Kidney (tissue), 14 donors: ENCODE data around the gene COL4A2. TPM values are rescaled to one million over a fixed set of nuclear protein-coding genes. Genes with fewer than 3 reads are reported as not detected.

Experiments
- DNase-seq, 5 donors: peaks; one replicate each; pipeline ENCODE4 v3.0.0-alpha.2; 2013 to 2020
- FAIRE-seq: peaks from 2 replicates; lab custom pipeline; 2012; peaks lifted over from hg19 to GRCh38; lab: Jason Lieb, UNC
- H3K27ac ChIP-seq, 2 donors: one replicate each; pipeline ENCODE4 v1.7.0; 2013; ENCODE audit warnings: low read depth in 2 of 2, low read length in 2 of 2, inconsistent platforms in 1 of 2
- H3K27me3 ChIP-seq: one replicate; pipeline ENCODE4 v1.7.1; 2013; ENCODE audit warnings: low read length, inconsistent platforms; ENCODE audit not compliant: control insufficient read depth, insufficient read depth
- H3K36me3 ChIP-seq, 3 donors: one replicate each; pipeline versions ENCODE4 v1.7.0 to v1.7.1; 2013; ENCODE audit warnings: low read length in 3 of 3, control low read depth in 1 of 3, inconsistent platforms in 1 of 3; ENCODE audit not compliant: insufficient read depth in 3 of 3, control insufficient read depth in 2 of 3
- H3K4me1 ChIP-seq, 3 donors: one replicate each; pipeline versions ENCODE4 v1.7.0 to v1.7.1; 2013; ENCODE audit warnings: low read length in 3 of 3, inconsistent platforms in 1 of 3, low read depth in 1 of 3; ENCODE audit not compliant: control insufficient read depth in 2 of 3, insufficient read depth in 2 of 3
- H3K4me3 ChIP-seq, 3 donors: one replicate each; pipeline versions ENCODE4 v1.7.0 to v1.8.1; 2013; ENCODE audit warnings: low read length in 3 of 3, control low read depth in 1 of 3, inconsistent platforms in 1 of 3
- H3K9ac ChIP-seq, 3 donors: one replicate each; pipeline versions ENCODE4 v1.7.0 to v1.7.1; 2013; ENCODE audit warnings: low read length in 3 of 3, control low read depth in 1 of 3, inconsistent platforms in 1 of 3
- H3K9me3 ChIP-seq, 3 donors: one replicate each; pipeline versions ENCODE4 v1.7.0 to v1.7.1; 2013; ENCODE audit warnings: low read length in 3 of 3, control low read depth in 1 of 3, inconsistent platforms in 1 of 3; ENCODE audit not compliant: control insufficient read depth in 2 of 3, insufficient read depth in 1 of 3
- intact Hi-C: fragments of 100-400 bp; cut with DNase I; formaldehyde crosslinking; loops from one replicate; pipeline ENCODE4 v1.11.1; 2022
- polyA plus RNA-seq: library from polyadenylated mRNA; stranded (reverse); fragments of 350-450 nt; fragmentation: Illumina TruSeq; extraction: RNeasy Lipid Tissue Mini Kit (QIAGEN cat#74804); gene quantifications from one replicate; pipeline ENCODE4 v1.2.3, GENCODE V29; 2014; ENCODE audit warnings: low read depth, low replicate concordance; ENCODE audit not compliant: insufficient read depth
- total RNA-seq: library from RNA; stranded (reverse); fragmentation: NEBNext Ultra II Directional; extraction: Animal tissue kit (Norgen Biotek cat#: 25700); gene quantifications from one replicate; pipeline ENCODE4 v1.2.1, GENCODE V29; 2021
- TF ChIP-seq, protein P1 (sequence below): IDR thresholded peaks from 3 replicates; pipeline ENCODE4 v1.5.1; 2012; ENCODE audit warnings: mild to moderate bottlenecking, moderate library complexity, borderline replicate concordance; ENCODE audit not compliant: insufficient read depth; ENCODE audit errors: extremely low read depth
- donor health status: control.
- donor health status: control.
- donor health status: control.
- donor health status: control.
- donor health status: control.
- donor health status: DM: yes; HTN: yes; CAD: no.
- donor health status: Normal renal cell carcinoma (clear cell type).

COL4A2 gene
- total and polyA plus RNA-seq, 2 donors from 2014 or later, result 126 to 265 TPM

DNA sequence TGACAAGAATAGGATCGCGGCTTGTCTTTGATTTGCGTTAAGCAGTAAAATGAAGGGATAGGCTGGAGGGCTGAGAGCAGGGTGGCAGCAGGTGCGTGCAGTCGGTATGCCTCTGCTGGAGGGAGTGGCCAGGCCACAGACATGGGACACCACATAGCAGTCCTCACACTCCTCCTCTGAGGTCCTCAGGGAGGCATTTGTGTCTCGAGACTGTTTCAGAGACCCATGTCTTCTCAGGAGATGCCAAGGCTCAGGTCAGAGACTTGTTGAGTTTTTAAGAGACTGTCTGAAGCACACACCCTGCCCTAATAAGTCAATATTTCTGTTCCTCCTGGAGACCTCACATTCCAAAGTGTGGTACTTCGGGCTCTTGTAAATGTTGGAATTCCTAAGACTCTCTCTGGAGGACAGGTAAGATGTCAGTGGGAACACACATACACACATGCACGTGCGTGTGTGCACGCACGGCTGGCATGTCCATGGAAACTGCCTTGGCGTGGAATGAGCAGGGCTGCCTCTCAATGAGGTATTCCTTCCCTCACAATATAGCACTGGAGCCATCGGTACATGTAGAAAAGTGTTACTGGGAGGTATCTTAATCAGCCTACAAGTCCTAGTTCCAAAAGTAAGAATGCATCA lies 46.4 kb downstream of the COL4A2 start:
- no peaks in the 10 kb centered on the region for H3K9me3 ChIP-seq
- intact Hi-C loops, result no loop called here
- TF ChIP-seq, protein P1, sequence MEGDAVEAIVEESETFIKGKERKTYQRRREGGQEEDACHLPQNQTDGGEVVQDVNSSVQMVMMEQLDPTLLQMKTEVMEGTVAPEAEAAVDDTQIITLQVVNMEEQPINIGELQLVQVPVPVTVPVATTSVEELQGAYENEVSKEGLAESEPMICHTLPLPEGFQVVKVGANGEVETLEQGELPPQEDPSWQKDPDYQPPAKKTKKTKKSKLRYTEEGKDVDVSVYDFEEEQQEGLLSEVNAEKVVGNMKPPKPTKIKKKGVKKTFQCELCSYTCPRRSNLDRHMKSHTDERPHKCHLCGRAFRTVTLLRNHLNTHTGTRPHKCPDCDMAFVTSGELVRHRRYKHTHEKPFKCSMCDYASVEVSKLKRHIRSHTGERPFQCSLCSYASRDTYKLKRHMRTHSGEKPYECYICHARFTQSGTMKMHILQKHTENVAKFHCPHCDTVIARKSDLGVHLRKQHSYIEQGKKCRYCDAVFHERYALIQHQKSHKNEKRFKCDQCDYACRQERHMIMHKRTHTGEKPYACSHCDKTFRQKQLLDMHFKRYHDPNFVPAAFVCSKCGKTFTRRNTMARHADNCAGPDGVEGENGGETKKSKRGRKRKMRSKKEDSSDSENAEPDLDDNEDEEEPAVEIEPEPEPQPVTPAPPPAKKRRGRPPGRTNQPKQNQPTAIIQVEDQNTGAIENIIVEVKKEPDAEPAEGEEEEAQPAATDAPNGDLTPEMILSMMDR, result no peak
- no peak for DNase-seq
- peaks cover 0 to 15% (median 8%) of the 10 kb centered on the region in 3 donors for H3K4me1 ChIP-seq
- H3K36me3 ChIP-seq, result peaks cover 0 to 4% (median 2%) of the 10 kb centered on the region in 3 donors
- FAIRE-seq, result no peak
- no peak overlapping the region for H3K4me3 ChIP-seq
- no peak overlapping the region for H3K9ac ChIP-seq
- no peaks in the 10 kb centered on the region for H3K27me3 ChIP-seq
- no peak overlapping the region for H3K27ac ChIP-seq

DNA sequence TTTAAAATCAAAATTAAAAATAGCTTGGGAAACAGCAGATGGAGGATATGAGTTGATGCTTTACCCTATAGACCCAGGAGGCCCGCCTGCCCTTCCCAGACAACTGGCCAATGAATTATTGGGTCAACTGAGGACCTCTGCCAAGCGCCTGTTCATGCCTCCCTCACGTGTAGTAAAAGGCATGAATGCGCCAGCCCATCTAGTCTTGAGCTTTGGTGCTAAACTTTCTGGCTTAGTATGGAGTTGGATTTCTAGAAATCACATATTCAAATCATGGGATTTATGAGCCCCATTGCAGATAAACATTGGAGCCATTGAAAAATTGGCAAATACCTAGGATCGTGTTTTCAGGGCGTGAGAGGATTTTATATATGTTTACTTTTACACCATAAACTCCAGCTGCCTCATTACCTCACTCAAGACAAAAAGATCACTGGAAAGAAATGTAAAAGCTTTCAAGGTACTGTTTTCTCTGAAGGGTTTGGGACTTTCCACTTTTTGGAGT lies 47.1 kb downstream of the COL4A2 start:
- DNase-seq (no peak), FAIRE-seq (no peak)
- TF ChIP-seq, protein P1, result no peak
- intact Hi-C loops, result no loop called here
- H3K36me3 ChIP-seq, result peaks cover 0 to 5% (median 2%) of the 10 kb centered on the region in 3 donors
- peaks cover 0 to 14% (median 8%) of the 10 kb centered on the region in 3 donors for H3K4me1 ChIP-seq
- H3K27ac ChIP-seq, result no peak overlapping the region
- H3K9me3 ChIP-seq, result no peaks in the 10 kb centered on the region
- no peak overlapping the region for H3K4me3 ChIP-seq
- no peak overlapping the region for H3K9ac ChIP-seq
- H3K27me3 ChIP-seq, result no peaks in the 10 kb centered on the region

DNA sequence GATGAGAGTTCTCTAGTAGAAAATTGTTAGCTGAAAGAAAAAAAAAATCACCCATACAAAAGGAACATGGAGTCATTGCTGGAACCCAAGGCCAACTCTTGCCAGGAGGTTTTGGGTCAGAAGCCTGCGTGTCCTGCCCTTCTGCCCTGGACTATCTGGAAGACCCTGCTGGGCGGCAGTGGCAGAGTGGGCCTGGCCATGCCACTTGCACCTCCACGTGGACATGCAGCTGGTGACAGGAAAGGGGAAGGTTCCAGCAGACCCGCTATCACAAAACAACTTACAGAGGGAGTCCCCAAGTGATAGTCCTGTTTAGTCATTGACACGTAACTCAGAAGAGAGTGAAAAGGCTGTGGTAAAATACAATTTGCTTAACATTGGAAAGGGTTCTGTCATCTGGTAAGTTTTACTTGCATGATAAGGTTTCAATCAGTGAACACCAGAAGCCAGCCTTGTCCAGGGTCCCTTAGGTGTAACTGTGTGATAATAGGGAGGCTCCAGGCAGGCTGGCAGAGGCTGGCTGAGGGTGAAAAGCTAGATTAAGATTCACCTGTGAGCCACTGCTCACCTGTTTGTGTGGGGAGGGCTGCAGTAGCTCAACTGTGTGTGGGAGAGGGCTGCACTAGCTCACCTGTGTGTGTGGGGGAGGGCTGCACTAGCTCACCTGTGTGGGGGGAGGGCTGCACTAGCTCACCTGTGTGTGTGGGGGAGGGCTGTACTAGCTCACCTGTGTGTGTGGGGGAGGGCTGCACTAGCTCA lies 47.8 kb downstream of the COL4A2 start:
- Histone ChIP-seq H3K27ac (no peak overlapping the region), H3K9ac (no peak overlapping the region), H3K4me1 (peaks cover 0 to 12% (median 8%) of the 10 kb centered on the region in 3 donors), H3K9me3 (no peaks in the 10 kb centered on the region), H3K36me3 (peaks cover 0 to 5% (median 2%) of the 10 kb centered on the region in 3 donors), H3K4me3 (no peak overlapping the region), H3K27me3 (no peaks in the 10 kb centered on the region)
- intact Hi-C loops, result no loop called here
- DNase-seq (no peak), FAIRE-seq (no peak)
- TF ChIP-seq, protein P1, result no peak
